IMR-90 (cell line): ENCODE results near the gene SRPK1. TPM values are rescaled to one million over a fixed set of nuclear protein-coding genes. Genes with fewer than 3 reads are reported as not detected.

ENCODE experiments used
- ATAC-seq: fragments of 200-7000 bp; cut with Tn5 transposase; 2 replicates; pipeline ENCODE4 v1.9.1; 2020; ENCODE audit warnings: low read depth, mild to moderate bottlenecking, moderate library complexity
- BruUV-seq: library from RNA; stranded (reverse); fragments of 400-500 nt; replicated peaks from 2 replicates; lab custom pipeline; 2021; lab: Mats Ljungman, UMichigan
- CTCF ChIA-PET: fragments of 300-600 bp; formaldehyde crosslinking; extraction: SDS; loops from one replicate; lab custom pipeline; 2021; ENCODE audit warnings: antibody characterized with exemption; lab: Yijun Ruan, JAX
- POLR2A ChIA-PET: fragments of 300-600 bp; sonication (Branson Sonifier 250); formaldehyde crosslinking; loops from one replicate; lab custom pipeline; 2022; ENCODE audit warnings: antibody characterized with exemption; ENCODE audit not compliant: unreplicated experiment; lab: Charles Lee
- DNase-seq: peaks from one replicate; pipeline ENCODE4 v3.0.0; 2013
- H2AFZ ChIP-seq: replicated peaks from 2 replicates; pipeline ENCODE3; 2013; ENCODE audit warnings: low read length, mild to moderate bottlenecking; ENCODE audit not compliant: poor library complexity
- H2AK5ac ChIP-seq: 2 replicates; pipeline ENCODE4 v1.6.1; 2013; ENCODE audit warnings: low read depth, low read length, inconsistent platforms
- H2AK9ac ChIP-seq: replicated peaks from 2 replicates; pipeline ENCODE3; 2013; ENCODE audit warnings: mild to moderate bottlenecking, low read depth, low read length, moderate library complexity; ENCODE audit not compliant: poor library complexity
- H2BK120ac ChIP-seq: 2 replicates; pipeline ENCODE4 v1.6.1; 2013; ENCODE audit warnings: low read depth, low read length, inconsistent platforms
- H2BK15ac ChIP-seq: 3 replicates; pipeline ENCODE4 v1.6.1; 2013; ENCODE audit warnings: low read depth, low read length, inconsistent platforms
- H2BK20ac ChIP-seq: 2 replicates; pipeline ENCODE4 v1.6.1; 2013; ENCODE audit warnings: low read depth, mild to moderate bottlenecking, inconsistent platforms, low read length, moderate library complexity
- H2BK5ac ChIP-seq: 2 replicates; pipeline ENCODE4 v1.6.1; 2013; ENCODE audit warnings: mild to moderate bottlenecking, low read depth, low read length, inconsistent platforms; ENCODE audit not compliant: poor library complexity, severe bottlenecking
- H3K14ac ChIP-seq: replicated peaks from 2 replicates; pipeline ENCODE4 v1.6.1; 2013; ENCODE audit warnings: low read depth, low read length, inconsistent platforms
- H3K18ac ChIP-seq: 2 replicates; pipeline ENCODE4 v1.6.1; 2013; ENCODE audit warnings: low read depth, low read length, control low read depth
- H3K23ac ChIP-seq: 2 replicates; pipeline ENCODE4 v1.6.1; 2013; ENCODE audit warnings: low read depth, low read length, inconsistent platforms
- H3K27ac ChIP-seq: 2 replicates; pipeline ENCODE4 v1.5.1; 2013; ENCODE audit warnings: mild to moderate bottlenecking, control low read depth, low read length; ENCODE audit not compliant: insufficient read depth
- H3K27me3 ChIP-seq: 2 replicates; pipeline ENCODE4 v1.6.1; 2013; ENCODE audit warnings: low read length; ENCODE audit not compliant: control insufficient read depth, insufficient read depth
- H3K36me3 ChIP-seq: 2 replicates; pipeline ENCODE4 v1.6.1; 2013; ENCODE audit warnings: low read length, mixed read lengths; ENCODE audit not compliant: control insufficient read depth, insufficient read depth
- H3K4ac ChIP-seq: 2 replicates; pipeline ENCODE4 v1.6.1; 2013; ENCODE audit warnings: low read depth, low read length, inconsistent platforms
- H3K4me1 ChIP-seq: 2 replicates; pipeline ENCODE4 v1.6.1; 2013; ENCODE audit warnings: low read length, mixed read lengths; ENCODE audit not compliant: control insufficient read depth, insufficient read depth
- H3K4me2 ChIP-seq: 2 replicates; pipeline ENCODE4 v1.6.1; 2013; ENCODE audit warnings: low read depth, mild to moderate bottlenecking, control low read depth, low read length, moderate library complexity
- H3K4me3 ChIP-seq: 2 replicates; pipeline ENCODE4 v1.5.1; 2013; ENCODE audit warnings: low read depth, mild to moderate bottlenecking, control low read depth, low read length, moderate library complexity; ENCODE audit not compliant: insufficient read depth
- H3K56ac ChIP-seq: 2 replicates; pipeline ENCODE4 v1.6.1; 2013; ENCODE audit warnings: low read length, inconsistent platforms; ENCODE audit not compliant: insufficient read depth; ENCODE audit errors: extremely low read depth
- H3K79me1 ChIP-seq, 2 experiments: 2 replicates each; pipeline ENCODE4 v1.6.1; 2013; ENCODE audit warnings: low read length in 2 of 2, inconsistent platforms in 1 of 2, low read depth in 1 of 2
- H3K9ac ChIP-seq: 2 replicates; pipeline ENCODE4 v1.6.1; 2013; ENCODE audit warnings: low read depth, low read length, control low read depth
- H3K9me1 ChIP-seq: 2 replicates; pipeline ENCODE4 v1.6.1; 2013; ENCODE audit warnings: low read length, inconsistent platforms; ENCODE audit not compliant: insufficient read depth
- H3K9me3 ChIP-seq: 2 replicates; pipeline ENCODE4 v1.6.1; 2013; ENCODE audit warnings: low read length; ENCODE audit not compliant: control insufficient read depth, insufficient read depth
- H4K20me1 ChIP-seq: 2 replicates; pipeline ENCODE4 v1.6.1; 2013; ENCODE audit warnings: low read length, inconsistent platforms; ENCODE audit not compliant: insufficient read depth
- H4K5ac ChIP-seq: 2 replicates; pipeline ENCODE4 v1.6.1; 2013; ENCODE audit warnings: mild to moderate bottlenecking, low read depth, low read length, control low read depth
- H4K8ac ChIP-seq, 2 experiments: 2 replicates each; pipeline ENCODE4 v1.6.1; 2013; ENCODE audit warnings: low read depth in 2 of 2, low read length in 2 of 2, control low read depth in 1 of 2, inconsistent platforms in 1 of 2
- H4K91ac ChIP-seq: 2 replicates; pipeline ENCODE4 v1.6.1; 2013; ENCODE audit warnings: low read depth, low read length, inconsistent platforms; ENCODE audit not compliant: insufficient read depth
- BHLHE40 ChIP-seq: fragments of 150-350 bp; IDR thresholded peaks from 2 replicates; pipeline ENCODE4 v1.6.1; 2016; ENCODE audit warnings: mild to moderate bottlenecking, low read depth, low read length
- CEBPB ChIP-seq: IDR thresholded peaks from 2 replicates; pipeline ENCODE4 v1.6.1; 2012; ENCODE audit warnings: low read depth, low read length, improper control_type of control experiment
- CHD1 ChIP-seq: IDR thresholded peaks from 2 replicates; pipeline ENCODE4 v1.6.1; 2012; ENCODE audit warnings: low read depth, low read length, improper control_type of control experiment
- FOS ChIP-seq: fragments of 150-350 bp; IDR thresholded peaks from 2 replicates; pipeline ENCODE4 v1.6.1; 2016; ENCODE audit warnings: low read depth, low read length
- MAZ ChIP-seq: IDR thresholded peaks from 2 replicates; pipeline ENCODE4 v1.6.1; 2012; ENCODE audit warnings: low read depth, mild to moderate bottlenecking, low read length, improper control_type of control experiment, moderate library complexity, borderline replicate concordance
- MXI1 ChIP-seq: IDR thresholded peaks from 2 replicates; pipeline ENCODE4 v1.6.1; 2012; ENCODE audit warnings: low read depth, mild to moderate bottlenecking, low read length, moderate library complexity, borderline replicate concordance
- USF2 ChIP-seq: fragments of 150-350 bp; IDR thresholded peaks from 2 replicates; pipeline ENCODE4 v1.6.1; 2017; ENCODE audit warnings: mild to moderate bottlenecking, antibody characterized with exemption, low read length, low read depth
- WGBS, 2 experiments: methylation state at CpG; one replicate each; pipeline versions ENCODE4 v1.1.5 to v1.1.7; 2013; ENCODE audit warnings: missing lambda C conversion rate in 2 of 2; ENCODE audit not compliant: insufficient read length in 1 of 2; ENCODE audit errors: extremely low coverage in 2 of 2; 5-methylcytosine and 5-hydroxymethylcytosine counted together
- dilution Hi-C: fragments of 300-500 bp; cut with HindIII; formaldehyde crosslinking; loops from one replicate; pipeline ENCODE4 v1.14.3; 2018; ENCODE audit warnings: low sequenced_read_pairs; ENCODE audit not compliant: unreplicated experiment
- in situ Hi-C: fragments of 300-500 bp; cut with MboI; formaldehyde crosslinking; loops from 3 replicates; pipeline ENCODE4 v1.14.3; 2019; ENCODE audit warnings: low sequenced_read_pairs, inconsistent platforms, mixed read lengths
- intact Hi-C: fragments of 100-400 bp; cut with micrococcal nuclease; formaldehyde crosslinking; loops from 2 replicates; pipeline ENCODE4 v1.10.0; 2022
- polyA plus RNA-seq, 3 experiments: library from polyadenylated mRNA; depleted of rRNA; stranded (reverse); fragments of >200 nt; gene quantifications; 2 replicates each; pipeline ENCODE4 v1.2.3, GENCODE V29; 2012; ENCODE audit warnings: low replicate concordance in 1 of 3
- total RNA-seq: library from RNA; depleted of rRNA; stranded (reverse); fragments of >200 nt; gene quantifications from 2 replicates; pipeline ENCODE4 v1.2.3, GENCODE V29; 2012

The SRPK1 gene
- total and polyA plus RNA-seq, 2 of the 4 experiments (the other 2 are of a cell fraction): 22.5 to 44.6 TPM

- Histone ChIP-seq H4K91ac (no peak overlapping the region), H3K18ac (no peak overlapping the region), H2AK5ac (no peak overlapping the region), H3K14ac (no peak overlapping the region), H3K27me3 (no peaks in the 10 kb centered on the region), H3K4me3 (no peak overlapping the region), H3K9me1 (0 out of 2 replicates have a peak, but pooled peaks cover 3% of the 10 kb centered on the region), H3K9ac (no peak overlapping the region), H3K4ac (no peak overlapping the region), H3K4me1 (no peaks in the 10 kb centered on the region), H4K8ac (no peak overlapping the region), H4K20me1 (no peaks in the 10 kb centered on the region), H3K9me3 (no peaks in the 10 kb centered on the region; the same call in 1 of the 2 replicates), H3K23ac (no peak overlapping the region), H2AFZ (no peak overlapping the region), H2AK9ac (no peak overlapping the region), H4K5ac (no peak overlapping the region), H2BK20ac (no peak overlapping the region), H3K36me3 (peaks cover 8% of the 10 kb centered on the region), H3K79me1 (0 out of 4 replicates have a peak, but pooled peaks cover 0 to 4% of the 10 kb centered on the region in 2 experiments), H3K56ac (no peak overlapping the region), H2BK15ac (no peak overlapping the region), H2BK5ac (no peak overlapping the region), H3K4me2 (no peak overlapping the region), H3K27ac (no peak overlapping the region), H2BK120ac (no peak overlapping the region)
- CTCF ChIA-PET: no interaction called here
- in situ Hi-C loops (no loop called here), dilution Hi-C loops (no loop called here), intact Hi-C loops (no loop called here)
- POLR2A ChIA-PET: no interaction called here
- WGBS, 2 experiments: 100% methylated on average over 2 of the region's 3 CpGs; no CpG with 5 or more reads in 1 of the 2 experiments
- BruUV-seq: no TSS peak
- no peak for ATAC-seq
- no peak for DNase-seq
- TF ChIP-seq BHLHE40 (no peak), CEBPB (no peak), MXI1 (no peak), MAZ (no peak), CHD1 (no peak), FOS (no peak), USF2 (no peak)
These were observed 76.6 kb downstream of the SRPK1 start for GRCh38 chr6:35844290-35844689.
